Right ventricle myocardium inferior (tissue), 1 donor: Measurements from ENCODE around the gene CD209. TPM values are rescaled to one million over a fixed set of nuclear protein-coding genes. Genes with fewer than 3 reads are reported as not detected.
"Not testable (repeated sequence)": the region's sequence is repeated elsewhere in the genome, so short reads cannot be mapped to it uniquely, and the experiment has no call there.

Experiments used
- ATAC-seq: fragments of 200-7000 bp; cut with Tn5 transposase; one replicate; pipeline ENCODE4 v1.9.1; 2020; ENCODE audit warnings: mild to moderate bottlenecking, moderate library complexity
- DNase-seq: peaks from one replicate; pipeline ENCODE4 v3.0.0; 2021; ENCODE audit errors: missing footprints
- intact Hi-C: fragments of 100-400 bp; cut with DNase I; formaldehyde crosslinking; loops from one replicate; pipeline ENCODE4 v1.11.0; 2022
- total RNA-seq: library from RNA; stranded (reverse); fragmentation: NEBNext Ultra II Directional; extraction: Animal tissue kit (Norgen Biotek cat#: 25700); gene quantifications from one replicate; pipeline ENCODE4 v1.2.1, GENCODE V29; 2021
- donor health status: DM: no; HTN: yes; CAD: no; lungs with severe emphysema.

CD209 gene
- total RNA-seq, 1 donor from 2014 or later = 15.6 TPM

DNA sequence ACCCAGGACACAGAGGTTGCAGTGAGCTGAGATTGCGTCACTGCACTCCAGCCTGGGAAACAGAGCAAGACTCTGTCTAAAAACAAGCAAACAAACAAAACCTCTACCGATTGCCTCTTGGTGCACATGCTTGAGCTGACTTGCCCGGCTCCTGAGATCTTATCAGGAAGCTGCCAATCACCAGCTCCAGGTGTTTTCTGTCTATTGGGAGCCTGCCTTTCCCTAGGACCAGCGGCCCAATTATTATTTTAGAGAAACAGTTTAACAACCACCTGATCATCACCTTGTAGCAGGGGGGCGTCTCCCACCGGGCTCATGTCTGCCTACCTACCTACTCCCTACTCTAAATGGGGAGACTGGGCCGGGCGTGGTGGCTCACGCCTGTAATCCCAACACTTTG, 26.5 kb upstream of the CD209 start:
- ATAC-seq (no peak), DNase-seq (no peak)
- intact Hi-C loops = no loop called here

DNA sequence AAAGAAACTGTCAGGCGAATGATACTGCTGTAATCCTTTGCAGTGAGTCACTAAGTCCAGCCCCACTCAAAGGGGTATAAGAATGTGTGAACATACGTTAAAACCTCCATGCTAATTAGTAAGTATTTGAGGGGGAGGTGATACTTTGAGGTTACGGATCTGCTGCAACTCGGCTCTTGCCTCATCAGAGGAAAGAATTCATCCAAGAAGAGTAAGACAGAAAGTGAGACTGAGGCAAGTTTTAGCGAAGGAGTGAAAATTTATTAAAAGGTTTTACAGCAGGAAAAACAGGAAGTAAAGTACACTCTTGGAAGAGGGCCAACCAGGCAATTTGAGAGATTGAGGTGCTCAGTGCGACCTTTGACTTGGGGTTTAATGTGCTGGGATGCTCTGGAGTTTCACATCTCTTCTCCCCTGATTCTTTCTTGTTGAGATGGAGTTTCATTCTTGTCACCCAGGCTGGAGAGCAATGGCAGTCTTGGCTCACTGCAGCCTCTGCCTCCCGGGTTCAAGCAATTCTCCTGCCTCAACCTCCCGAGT, 25.5 kb upstream of the CD209 start:
- ATAC-seq (no peak), DNase-seq (no peak)
- intact Hi-C loops = no loop called here

DNA sequence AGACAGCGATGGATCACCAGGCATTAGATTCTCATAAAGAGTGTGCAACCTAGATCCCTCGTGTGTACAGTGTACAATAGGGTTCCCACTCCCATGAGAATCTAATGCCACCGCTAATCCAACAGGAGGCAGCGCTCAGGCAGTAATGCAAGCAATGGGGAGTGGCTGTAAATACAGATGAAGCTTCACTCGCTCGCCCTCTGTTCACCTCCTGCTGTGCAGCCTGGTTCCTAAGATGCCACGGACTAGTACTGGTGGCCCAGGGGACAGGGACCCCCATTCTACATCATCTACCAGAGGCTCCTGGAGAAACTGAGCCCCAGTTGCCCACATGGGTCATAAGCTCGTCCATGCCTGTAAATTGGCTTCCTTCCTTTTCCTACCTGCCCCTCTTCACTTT, 23.7 kb upstream of the CD209 start:
- no peak for DNase-seq
- ATAC-seq = no peak
- intact Hi-C loops = no loop called here

DNA sequence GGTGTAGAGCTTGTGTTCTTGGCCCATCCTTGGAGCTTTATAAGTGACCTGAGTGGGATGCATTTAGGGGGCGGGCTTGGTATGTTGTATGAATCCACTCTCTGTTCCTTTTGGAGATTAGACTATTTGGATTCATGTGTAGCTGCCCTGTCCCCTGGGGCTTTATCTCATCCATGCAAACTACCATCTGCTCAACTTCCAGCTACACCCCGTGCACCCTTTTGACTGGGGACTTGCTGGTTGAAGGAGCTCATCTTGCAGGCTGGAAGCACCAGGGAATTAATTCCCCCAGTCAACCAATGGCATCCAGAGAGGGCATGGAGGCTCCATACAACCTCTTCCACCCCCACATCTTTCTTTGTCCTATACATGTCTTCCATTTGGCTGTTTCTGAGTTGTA, 21.8 kb upstream of the CD209 start:
- no peak for ATAC-seq
- intact Hi-C loops = no loop called here
- DNase-seq = no peak

DNA sequence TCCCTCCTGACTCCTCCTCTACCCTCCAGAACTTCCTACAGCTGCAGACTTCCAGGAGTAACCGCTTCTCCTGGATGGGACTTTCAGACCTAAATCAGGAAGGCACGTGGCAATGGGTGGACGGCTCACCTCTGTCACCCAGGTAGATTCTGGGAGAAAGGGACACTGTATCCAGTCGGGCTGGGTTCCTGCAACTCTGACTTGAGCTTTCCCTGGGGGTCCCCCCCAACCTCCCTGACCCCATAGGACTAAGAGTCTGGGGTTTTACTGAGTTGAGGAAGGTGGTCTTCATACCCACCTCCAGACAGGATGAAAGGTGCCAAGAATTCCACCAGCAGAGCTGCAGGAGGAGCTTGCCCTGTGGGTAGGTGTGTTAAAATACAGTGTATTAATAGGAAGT, 20.2 kb upstream of the CD209 start:
- intact Hi-C loops = no loop called here
- DNase-seq = no peak
- ATAC-seq = no peak

DNA sequence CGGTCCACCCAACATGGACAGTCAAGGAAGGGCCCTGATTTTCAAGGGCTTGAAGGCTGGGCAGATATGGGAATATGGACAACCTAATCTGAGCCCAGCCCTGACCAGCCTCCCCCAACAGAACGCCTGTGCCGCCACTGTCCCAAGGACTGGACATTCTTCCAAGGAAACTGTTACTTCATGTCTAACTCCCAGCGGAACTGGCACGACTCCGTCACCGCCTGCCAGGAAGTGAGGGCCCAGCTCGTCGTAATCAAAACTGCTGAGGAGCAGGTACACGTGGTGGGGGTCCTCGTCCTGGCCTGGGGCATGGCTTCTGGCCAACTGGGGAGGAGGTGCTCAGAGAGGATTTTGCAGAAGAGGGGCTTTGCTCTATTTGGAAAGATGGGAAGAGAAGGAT, 19.2 kb upstream of the CD209 start:
- ATAC-seq (no peak), DNase-seq (no peak)
- intact Hi-C loops = no loop called here

DNA sequence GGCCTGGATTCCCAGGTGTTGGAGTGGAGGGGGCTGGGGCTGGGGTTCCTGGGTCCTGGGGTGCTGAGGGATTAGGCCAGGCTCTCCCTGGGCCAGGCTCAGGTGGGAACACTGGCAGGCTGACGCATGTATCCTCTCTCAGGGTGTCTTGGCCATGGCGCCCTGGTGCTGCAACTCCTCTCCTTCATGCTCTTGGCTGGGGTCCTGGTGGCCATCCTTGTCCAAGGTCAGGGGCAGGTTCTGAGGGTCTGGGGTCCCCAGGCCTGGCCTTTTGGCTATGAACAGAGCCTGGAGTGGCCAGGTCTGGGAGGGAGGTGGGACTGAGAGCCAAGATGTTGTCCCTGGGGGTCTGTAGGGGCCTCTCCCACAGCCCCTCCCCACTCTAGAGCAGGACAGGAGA, 17.7 kb upstream of the CD209 start:
- DNase-seq, intact Hi-C loops, ATAC-seq: not testable (repeated sequence)

DNA sequence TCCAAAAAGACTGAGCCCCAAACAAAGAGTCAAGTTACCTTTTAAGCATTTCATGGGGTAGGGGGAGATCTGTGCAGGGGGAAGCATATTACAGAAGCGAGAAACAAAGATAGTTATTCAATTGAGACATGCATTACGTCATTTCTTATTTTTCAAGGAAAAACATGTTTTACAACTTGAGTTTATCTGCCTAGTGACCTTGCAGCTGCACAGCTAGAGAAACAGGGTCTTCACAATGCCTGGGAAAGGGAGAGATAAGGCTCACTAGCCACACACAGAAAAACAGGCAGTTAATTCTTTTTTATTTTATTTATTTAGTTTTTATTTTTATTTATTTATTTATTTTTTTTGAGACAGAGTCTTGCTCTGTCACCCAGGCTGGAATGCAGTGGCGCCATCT, 16.8 kb upstream of the CD209 start:
- intact Hi-C loops, DNase-seq, ATAC-seq: not testable (repeated sequence)

DNA sequence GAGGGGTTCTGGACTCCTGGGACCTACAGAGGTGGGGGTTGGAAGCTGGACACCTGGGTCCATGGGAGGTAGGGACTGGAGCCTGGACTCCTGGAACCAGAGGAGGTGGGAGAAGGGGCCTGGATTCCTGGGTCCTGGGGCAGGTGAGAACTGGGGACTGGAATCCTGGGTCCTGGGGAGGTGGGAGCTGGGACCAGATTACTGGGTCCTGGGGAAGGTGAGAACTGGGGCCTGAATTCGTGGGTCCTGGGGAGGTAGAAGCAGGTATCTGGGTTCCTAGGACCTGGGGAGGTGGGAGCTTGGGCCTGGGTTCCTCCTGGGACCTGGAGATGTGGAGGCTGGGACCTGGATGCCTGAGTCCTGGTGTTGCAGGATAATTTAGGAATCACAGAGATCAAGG, 16.4 kb upstream of the CD209 start:
- intact Hi-C loops = no loop called here
- DNase-seq = no peak
- ATAC-seq = no peak

DNA sequence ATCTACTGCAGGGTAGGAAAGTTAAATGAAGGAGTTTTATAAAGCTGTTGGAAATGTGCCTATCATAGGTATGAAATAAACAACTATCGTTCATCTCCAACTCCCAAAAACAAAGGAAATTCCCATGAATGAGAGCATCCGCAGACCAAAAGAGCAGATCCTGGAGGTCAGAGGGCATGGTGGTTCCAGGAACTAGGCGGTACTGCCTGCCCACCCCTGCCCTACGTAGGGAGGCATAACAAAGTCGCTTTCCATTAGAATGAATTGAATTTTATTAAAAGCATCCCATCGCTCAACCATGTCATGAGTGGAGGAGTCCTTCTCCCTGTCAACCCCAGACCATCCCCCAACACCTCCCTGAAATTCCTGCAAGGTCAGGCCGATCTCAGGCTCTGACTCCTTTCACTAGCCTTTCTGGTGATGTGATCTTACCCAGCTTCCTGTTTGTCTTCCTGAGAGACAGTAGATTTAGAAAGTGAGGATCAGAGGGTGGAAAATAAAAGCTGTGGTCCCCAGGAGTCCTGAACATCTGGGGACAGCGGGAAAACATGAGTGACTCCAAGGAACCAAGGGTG, 15.5 kb upstream of the CD209 start, which contains the start of gene CLEC4M:
TSS of gene CLEC4M (plus strand) at position 525 of the 575 bp plus-strand sequence. CDS start at position 549, 24 bp downstream.
- ATAC-seq (no peak), DNase-seq (no peak)
- intact Hi-C loops = no loop called here

DNA sequence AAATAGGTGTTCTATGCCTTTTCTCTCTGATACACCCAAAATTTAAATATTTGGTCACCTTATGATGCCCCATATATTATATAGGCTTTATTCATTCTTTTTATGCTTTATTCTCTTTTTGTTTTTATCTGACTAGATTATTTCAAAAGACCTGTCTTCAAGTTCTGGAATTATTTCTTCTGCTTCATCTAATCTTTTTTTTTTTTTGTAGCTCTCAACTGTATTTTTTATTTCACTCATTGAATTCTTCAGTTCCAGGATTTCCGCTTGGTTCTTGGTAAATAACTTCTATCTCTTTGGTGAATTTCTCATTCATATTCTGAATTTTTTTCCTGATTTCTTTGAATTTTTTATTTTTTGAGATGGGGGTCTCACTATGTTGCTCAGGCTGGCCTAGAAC, 11.8 kb upstream of the CD209 start:
- ATAC-seq = no peak

DNA sequence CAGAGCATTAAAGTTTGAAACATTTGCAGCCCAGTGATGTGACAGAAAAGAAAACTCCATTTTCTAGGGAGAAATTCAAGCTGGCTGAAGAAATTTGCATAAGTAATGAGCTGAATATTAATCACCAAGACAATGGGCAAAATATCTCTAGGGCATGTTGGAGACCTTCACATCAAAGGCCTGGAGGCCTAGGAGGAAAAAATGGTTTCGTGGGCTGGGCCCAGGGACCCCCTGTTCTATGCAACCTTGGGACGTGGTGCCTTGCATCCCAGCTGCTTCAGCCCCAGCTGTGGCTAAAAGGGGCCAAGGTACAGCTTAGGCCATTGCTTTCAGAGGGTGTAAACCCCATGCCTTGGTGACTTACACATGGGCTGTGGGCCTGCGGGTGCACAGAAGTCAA, 10.0 kb upstream of the CD209 start:
- ATAC-seq (no peak), DNase-seq (no peak)
- intact Hi-C loops = no loop called here

More for the DNA sequence above, 11.8 kb upstream of the CD209 start:
- DNase-seq = no peak
- intact Hi-C loops = no loop called here

DNA sequence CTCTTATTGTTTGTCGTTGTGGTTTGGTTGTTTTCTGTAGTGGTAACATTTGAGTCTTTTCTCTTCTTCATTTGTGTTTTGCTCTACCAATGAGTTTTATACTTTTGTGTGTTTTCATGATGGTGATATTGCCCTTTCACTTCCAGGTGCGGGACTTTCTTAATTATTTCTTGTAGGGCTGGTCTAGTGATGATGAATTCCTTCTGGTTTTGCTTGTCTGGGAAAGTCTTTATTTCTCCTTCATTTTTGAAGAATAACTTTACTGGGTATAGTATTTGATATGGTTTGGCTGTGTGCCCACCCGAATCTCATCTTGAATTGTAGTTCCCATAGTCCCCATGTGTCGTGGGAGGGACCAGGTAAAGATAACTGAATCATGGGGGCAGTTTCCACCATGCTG, 8.9 kb upstream of the CD209 start:
- ATAC-seq (no peak), DNase-seq (no peak)
- intact Hi-C loops = no loop called here

DNA sequence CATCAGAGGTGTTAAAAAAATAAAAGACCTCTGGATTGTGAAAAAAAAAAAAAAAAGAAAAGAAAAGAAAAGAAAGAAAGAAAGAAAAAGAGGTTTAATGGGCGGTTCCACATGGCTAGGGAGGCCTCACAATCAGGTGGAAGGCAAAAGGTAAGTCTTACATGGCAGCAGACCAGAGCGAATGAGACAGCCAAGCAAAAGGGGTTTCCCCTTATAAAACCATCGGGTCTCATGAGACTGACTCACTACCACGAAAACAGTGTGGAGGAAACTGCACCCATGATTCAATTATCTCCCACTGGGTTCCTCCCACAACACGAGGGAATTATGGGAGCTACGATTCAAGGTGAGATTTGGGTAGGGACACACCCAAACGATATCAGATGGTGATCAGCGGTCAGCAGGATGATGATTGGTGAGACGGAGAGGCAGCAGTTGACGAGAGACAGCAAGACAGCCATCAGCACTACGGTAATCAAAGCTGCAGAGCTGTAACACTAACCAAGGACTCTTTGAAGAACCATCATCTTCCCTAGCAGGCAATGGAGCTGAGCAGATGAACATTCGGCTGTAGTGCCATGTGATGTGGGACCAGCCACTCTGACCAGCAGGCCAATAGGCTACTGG, 3.9 kb upstream of the CD209 start:
- DNase-seq (no peak), ATAC-seq (no peak)
- intact Hi-C loops = no loop called here

DNA sequence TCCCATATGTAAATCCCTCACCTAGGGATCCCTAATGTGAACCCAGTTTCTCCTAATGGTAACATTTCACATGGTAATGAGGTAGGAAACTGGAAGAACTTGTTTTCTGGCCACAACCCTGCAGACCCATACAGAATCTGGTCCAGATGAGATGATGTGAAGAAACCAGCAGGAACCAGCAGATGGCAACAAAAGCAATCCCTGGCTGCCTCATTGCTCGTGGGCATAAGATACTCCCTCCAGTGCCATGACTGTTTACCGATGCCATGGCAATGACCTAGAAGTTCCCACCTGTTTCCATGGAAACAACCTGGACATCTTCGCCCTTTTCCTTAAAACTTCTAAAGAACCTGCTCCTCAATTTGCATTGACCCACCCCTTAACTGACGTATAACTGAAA, 1.4 kb upstream of the CD209 start:
- intact Hi-C loops = no loop called here
- DNase-seq (no peak), ATAC-seq (no peak)

DNA sequence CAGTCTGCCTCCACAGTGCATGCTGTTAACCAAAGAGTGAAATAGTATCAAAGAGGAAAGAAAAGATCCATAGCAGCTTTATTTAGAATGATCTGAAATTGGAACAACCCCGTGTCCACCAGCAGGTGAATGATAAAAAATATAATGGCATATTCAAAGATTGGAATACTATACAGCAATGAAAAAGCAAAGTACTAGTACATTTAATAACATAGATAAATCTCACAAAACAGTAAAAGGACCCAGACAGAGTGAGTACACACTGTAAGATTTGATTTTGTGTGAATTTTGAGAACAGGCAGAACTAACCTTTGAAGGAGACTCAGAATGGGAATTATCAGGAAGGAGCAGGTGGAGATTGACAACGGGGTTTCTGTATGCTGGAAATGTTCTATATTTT, 837 bp upstream of the CD209 start:
- intact Hi-C loops = no loop called here
- ATAC-seq (no peak), DNase-seq (no peak)

DNA sequence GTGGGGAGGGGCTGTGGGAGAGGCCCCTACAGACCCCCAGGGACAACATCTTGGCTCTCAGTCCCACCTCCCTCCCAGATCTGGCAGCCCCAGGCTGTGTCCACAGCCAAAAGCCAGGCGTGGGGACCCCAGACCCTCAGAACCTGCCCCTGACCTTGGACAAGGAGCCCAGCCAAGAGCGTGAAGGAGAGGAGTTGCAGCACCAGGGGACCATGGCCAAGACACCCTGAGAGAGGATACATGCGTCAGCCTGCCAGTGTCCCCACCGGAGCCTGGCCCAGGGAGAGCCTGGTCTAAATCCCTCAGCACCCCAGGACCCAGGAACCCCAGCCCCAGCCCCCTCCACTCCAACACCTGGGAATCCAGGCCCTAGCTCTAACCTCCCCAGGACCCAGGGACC, 1.0 kb downstream of the CD209 start:
- ATAC-seq, intact Hi-C loops, DNase-seq: not testable (repeated sequence)

DNA sequence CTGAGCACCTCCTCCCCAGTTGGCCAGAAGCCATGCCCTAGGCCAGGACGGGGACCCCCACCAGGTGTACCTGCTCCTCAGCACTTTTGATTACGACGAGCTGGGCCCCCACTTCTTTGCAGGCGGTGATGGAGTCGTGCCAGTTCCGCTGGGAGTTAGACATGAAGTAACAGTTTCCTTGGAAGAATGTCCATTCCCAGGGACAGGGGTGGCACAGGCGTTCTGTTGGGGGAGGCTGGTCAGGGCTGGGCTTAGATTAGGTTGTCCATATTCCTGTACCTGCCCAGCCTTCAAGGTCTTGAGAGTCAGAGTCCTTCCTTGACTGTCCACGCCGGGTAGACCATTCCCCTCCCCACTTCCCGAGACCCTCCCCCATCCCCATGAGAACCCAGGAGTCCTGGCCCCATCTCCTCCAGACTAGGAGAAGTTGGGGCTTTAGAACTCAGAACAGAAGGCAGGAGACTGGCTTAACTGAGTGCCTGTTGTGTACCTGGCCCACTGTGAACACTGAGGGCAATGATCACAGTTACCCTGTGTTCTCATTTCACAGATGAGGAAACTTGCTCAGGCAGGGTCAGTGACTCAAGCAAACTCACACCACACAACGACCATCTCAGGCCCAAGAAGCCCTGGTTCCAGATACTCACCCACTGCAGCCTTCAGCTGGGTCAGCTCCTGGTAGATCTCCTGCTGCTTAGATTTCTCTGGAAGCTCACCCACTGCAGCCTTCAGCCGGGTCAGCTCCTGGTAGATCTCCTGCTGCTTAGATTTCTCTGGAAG, 2.3 kb downstream of the CD209 start:
- intact Hi-C loops = no loop called here
- ATAC-seq = no peak
- DNase-seq = no peak

DNA sequence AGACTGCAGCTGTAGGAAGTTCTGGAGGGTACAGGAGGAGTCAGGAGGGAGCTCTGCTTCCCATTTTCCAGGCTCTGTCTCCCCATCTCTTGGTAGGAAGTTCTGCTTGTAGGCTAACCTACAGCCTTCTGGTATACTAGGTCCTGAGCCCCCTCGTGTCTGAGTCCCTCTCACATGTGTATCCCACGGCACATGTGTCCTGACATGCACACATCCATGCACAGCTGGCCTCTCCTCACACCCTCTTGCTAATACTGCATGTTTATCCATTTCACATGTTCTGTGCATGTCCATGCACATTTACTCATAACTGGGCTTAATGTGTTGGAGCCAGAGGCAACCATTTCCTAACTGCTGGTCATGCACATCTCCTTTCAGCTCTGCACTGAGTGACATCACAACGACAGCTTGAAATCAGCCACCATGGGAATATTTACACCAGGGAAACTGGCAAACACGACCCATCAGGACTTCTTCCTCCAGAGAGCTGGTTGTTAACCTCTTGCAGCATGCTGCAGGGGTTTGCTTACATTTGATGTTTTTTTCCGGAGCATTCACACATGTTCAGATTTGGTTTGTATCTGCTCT, 3.0 kb downstream of the CD209 start:
- no peak for DNase-seq
- no peak for ATAC-seq
- intact Hi-C loops = no loop called here

DNA sequence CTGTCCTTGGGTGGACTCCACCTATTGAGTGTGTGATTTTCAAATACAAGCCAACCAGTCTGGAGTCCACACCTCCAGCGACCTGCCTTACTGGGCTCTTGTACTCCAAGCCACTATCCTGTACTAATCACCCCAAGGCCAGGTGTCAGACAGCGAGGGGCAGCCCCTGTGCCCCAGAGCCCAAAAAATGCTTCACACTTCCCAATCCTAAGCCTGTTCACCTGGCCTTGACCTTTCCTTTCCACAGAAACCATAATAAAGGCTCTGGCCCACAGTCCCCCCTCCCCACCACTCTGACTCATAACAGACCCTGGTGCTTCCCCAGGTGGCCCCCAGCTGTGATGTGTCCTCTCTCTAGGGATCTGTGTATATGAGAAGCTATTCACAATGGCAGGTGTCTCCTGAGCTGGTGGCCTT, 3.9 kb downstream of the CD209 start:
- intact Hi-C loops = no loop called here
- DNase-seq (no peak), ATAC-seq (no peak)
